K562 (cell line): ENCODE data around the gene UNC5B. TPM values are rescaled to one million over a fixed set of nuclear protein-coding genes. Genes with fewer than 3 reads are reported as not detected.

Experiments used
- AFF1 ChIP-seq, 2 experiments: fragments of 450-650 bp; IDR thresholded peaks; 2 replicates each; pipeline ENCODE4 v1.6.1; 2018; ENCODE audit warnings: mild to moderate bottlenecking in 2 of 2, low read depth in 1 of 2; ENCODE audit not compliant: partially characterized antibody in 2 of 2
- GATA2 ChIP-seq: sonication (generic); formaldehyde crosslinking; IDR thresholded peaks from 2 replicates; pipeline ENCODE4 v1.4.0; 2020; ENCODE audit warnings: mild to moderate bottlenecking, missing genetic modification reagents
- HSF4 ChIP-seq: fragments of 250-450 bp; sonication (Bioruptor Pico); IDR thresholded peaks from 2 replicates; pipeline ENCODE4 v2.1.2; 2022; ENCODE audit warnings: mild to moderate bottlenecking, moderate library complexity, borderline replicate concordance
- LARP7 ChIP-seq: fragments of 450-650 bp; IDR thresholded peaks from 2 replicates; pipeline ENCODE4 v1.6.1; 2016
- MYNN ChIP-seq, 2 experiments: sonication (generic); formaldehyde crosslinking in 1 of 2; IDR thresholded peaks; 2 replicates each; pipeline versions ENCODE4 v1.5.0 to v1.6.1; 2016 to 2020; ENCODE audit warnings: antibody characterized with exemption in 1 of 2, missing genetic modification reagents in 1 of 2
- NFRKB ChIP-seq: fragments of 450-650 bp; IDR thresholded peaks from 2 replicates; pipeline ENCODE4 v1.6.1; 2016; ENCODE audit warnings: low read depth
- NR3C1 ChIP-seq: sonication (generic); formaldehyde crosslinking; IDR thresholded peaks from 2 replicates; pipeline ENCODE4 v1.8.1; 2022; ENCODE audit warnings: missing genetic modification reagents
- PHB2 ChIP-seq: fragments of 450-650 bp; IDR thresholded peaks from 2 replicates; pipeline ENCODE4 v1.6.1; 2017; ENCODE audit warnings: low read depth
- RB1 ChIP-seq: fragments of 450-650 bp; IDR thresholded peaks from 2 replicates; pipeline ENCODE4 v1.6.1; 2017; ENCODE audit warnings: low read depth, mild to moderate bottlenecking
- SMARCC2 ChIP-seq: fragments of 450-650 bp; IDR thresholded peaks from 2 replicates; pipeline ENCODE4 v1.6.1; 2017; ENCODE audit warnings: antibody characterized with exemption, moderate library complexity, mild to moderate bottlenecking, low read depth
- SUPT5H ChIP-seq: fragments of 450-650 bp; IDR thresholded peaks from 2 replicates; pipeline ENCODE4 v1.6.1; 2016
- ZNF133 ChIP-seq: fragments of 250-450 bp; sonication (Bioruptor Pico); IDR thresholded peaks from 2 replicates; pipeline ENCODE4 v1.4.0; 2020; ENCODE audit warnings: mild to moderate bottlenecking
- ZNF398 ChIP-seq: fragments of 250-450 bp; sonication (Bioruptor Pico); IDR thresholded peaks from 2 replicates; pipeline ENCODE4 v1.8.0; 2021; ENCODE audit warnings: moderate library complexity, mild to moderate bottlenecking, inconsistent platforms
- ZNF407 ChIP-seq: fragments of 450-650 bp; IDR thresholded peaks from 2 replicates; pipeline ENCODE4 v1.6.1; 2016; ENCODE audit warnings: low read depth
- ZNF561 ChIP-seq: fragments of 450-650 bp; formaldehyde crosslinking; conservative IDR thresholded peaks from 2 replicates; pipeline ENCODE4 v1.4.0; 2020; ENCODE audit warnings: mild to moderate bottlenecking, moderate library complexity
- polyA plus RNA-seq, 8 experiments: library from polyadenylated mRNA; depleted of rRNA in 4 of 8; stranded (reverse) in 5 of 8; unstranded in 3 of 8; fragments of >200 nt; fragmentation: Nextera tagmentation in 2 of 8; fragmentation: Illumina TruSeq in 1 of 8; extraction: Ambion mirVana in 2 of 8; extraction: Trizol in 1 of 8; gene quantifications; 2 replicates each; pipeline versions ENCODE4 v1.2.1 to v1.2.3, GENCODE V29; 2011 to 2014; ENCODE audit warnings: inconsistent platforms in 1 of 8, missing spikeins in 1 of 8
- total RNA-seq, 7 experiments: library from RNA; depleted of rRNA in 6 of 7; stranded (reverse); fragments of >200 nt in 6 of 7; fragmentation: Illumina TruSeq in 2 of 7; extraction: Trizol in 2 of 7; gene quantifications; 2 replicates each; pipeline versions ENCODE4 v1.2.1 to v1.2.3, GENCODE V29; 2011 to 2021; ENCODE audit warnings: low replicate concordance in 1 of 7

UNC5B gene
- total and polyA plus RNA-seq, 9 of the 15 experiments (the other 6 are each of a cell fraction or from before 2014, with no cell fraction given) = 0.10 to 8.4 (median 2.1) TPM

DNA sequence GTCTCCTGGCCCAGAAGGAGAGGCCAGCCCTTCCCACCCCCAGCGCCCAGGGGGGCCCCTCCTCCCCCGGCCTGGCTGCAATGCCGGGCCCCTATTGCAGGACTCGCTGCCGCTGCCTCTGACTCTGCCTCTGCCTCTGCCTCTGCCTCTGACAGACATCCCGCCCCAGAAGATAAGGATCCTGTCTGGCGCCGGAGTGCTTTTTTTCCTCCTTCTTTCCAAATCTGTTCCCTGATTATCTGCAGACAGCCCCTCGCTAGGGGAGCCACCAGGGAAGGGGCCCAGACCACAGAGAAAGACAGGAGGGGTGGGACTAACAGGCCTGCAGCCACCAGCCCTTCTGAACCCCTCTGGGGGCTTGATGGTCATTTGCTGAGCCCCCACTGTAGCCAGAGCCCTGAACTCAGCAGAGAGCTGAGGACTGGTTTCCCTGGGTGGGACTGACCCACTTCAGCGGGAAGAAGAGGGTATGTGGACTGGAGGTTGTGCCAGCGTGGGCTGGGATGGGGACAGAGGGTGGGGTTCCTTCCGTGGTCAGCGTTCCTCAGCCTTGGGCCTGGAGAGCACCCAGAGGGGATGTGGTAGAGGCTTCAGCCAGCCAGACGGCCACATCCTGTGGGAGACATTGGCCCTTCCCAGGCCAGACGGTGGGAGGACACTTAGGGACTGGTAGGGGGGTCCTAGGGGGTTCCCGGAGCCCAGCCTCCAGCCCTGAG lies 22.8 kb downstream of the UNC5B start (continued):
- no peak for TF ChIP-seq ZNF407
- no peak for TF ChIP-seq AFF1 (IDR thresholded peaks at IDR 0.05; ENCODE audit: low read depth in 1 of 2, partially characterized antibody in 2 of 2)
- no peak for TF ChIP-seq NFRKB
- 0 out of 2 replicates have a peak, but pooled peaks have one; percentile 25 for TF ChIP-seq GATA2
- TF ChIP-seq LARP7 = no peak
- no peak for TF ChIP-seq NR3C1
- TF ChIP-seq ZNF133 (CRISPR knock-in tag) = no peak
- no peak for TF ChIP-seq PHB2
- no peak for TF ChIP-seq MYNN (IDR thresholded peaks at IDR 0.05)
- no peak for TF ChIP-seq MYNN (CRISPR knock-in tag; IDR thresholded peaks at IDR 0.05)
- TF ChIP-seq ZNF398 (CRISPR knock-in tag) = no peak
- TF ChIP-seq SUPT5H = no peak
- TF ChIP-seq ZNF561 = no peak
- no peak for TF ChIP-seq RB1
- TF ChIP-seq SMARCC2 = 0 out of 2 replicates have a peak, but pooled peaks have one; percentile 16
- no peak for TF ChIP-seq HSF4 (CRISPR knock-in tag)
